ENCODE results near the gene SNX9.

DNA sequence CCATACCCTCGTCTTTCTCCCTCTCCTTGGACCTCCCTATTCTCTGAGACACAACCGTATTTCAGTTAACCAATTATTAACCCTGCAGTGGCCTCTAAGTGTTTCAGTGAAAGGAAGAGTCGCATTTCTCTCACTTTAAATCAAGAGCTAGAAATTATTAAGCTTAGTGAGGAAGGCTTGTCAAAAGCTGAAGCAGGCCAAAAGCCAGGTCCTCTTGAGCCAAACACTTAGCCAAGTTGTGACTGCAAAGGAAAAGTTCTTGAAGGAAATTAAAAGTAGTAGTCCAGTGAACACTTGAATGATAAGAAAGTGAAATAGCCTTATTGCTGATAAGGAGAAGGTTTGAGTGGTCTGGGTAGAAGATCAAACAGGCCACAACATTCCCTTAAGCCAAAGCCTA lies 58.3 kb downstream of the SNX9 start:
- TF ChIP-seq EGR1 (IDR thresholded peaks at IDR 0.05), result no peak
- TF ChIP-seq TAF1 (IDR thresholded peaks at IDR 0.05; ENCODE audit: low read depth), result no peak

All from Ishikawa (cell line).